HL-60/S4 (cell line): ENCODE data around the gene HPD.
"Not testable (repeated sequence)": the region's sequence is repeated elsewhere in the genome, so short reads cannot be mapped to it uniquely, and the experiment has no call there.

Source experiments
- in situ Hi-C: fragments of 300-500 bp; cut with MboI; formaldehyde crosslinking; loops from 2 replicates; pipeline ENCODE4 v1.14.3; 2022; ENCODE audit warnings: low sequenced_read_pairs

HPD gene

GRCh38 chr12:121869229-121869628 lies 10.6 kb upstream of the HPD start:
- in situ Hi-C loops = not testable (repeated sequence)

- in situ Hi-C loops = no loop called here
Observed at GRCh38 chr12:121866331-121866730, 7.7 kb upstream of the HPD start.

DNA sequence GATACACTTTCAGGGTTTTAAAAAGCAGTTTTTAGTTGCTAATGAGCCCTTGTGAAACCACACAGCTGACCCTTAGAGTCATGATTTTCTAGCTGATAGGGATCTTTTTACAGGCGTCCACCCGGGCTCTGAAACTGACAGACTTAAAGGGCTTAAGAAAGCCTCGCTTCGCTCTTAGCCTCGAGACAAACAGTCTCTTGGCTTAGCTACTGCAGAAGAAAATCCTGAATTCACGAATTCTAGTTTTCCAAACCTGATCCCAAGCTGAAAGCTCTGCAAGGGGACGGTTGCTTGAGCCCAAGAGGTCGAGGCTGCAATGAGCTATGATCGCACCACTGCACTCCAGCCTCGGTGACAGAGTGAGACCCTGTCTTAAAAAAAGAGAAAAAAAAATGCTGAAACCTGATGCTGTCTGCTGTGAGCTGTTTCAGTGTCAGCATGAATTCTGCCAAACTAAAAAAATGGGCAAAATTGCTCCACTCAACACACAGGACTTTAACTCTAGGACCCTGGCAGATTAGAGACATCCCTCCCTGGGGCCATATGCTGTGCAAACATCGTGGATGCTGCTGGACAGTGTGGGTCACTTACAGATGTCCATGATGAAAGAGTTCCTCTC lies 3.1 kb upstream of the HPD start:
- in situ Hi-C loops = no loop called here

- in situ Hi-C loops = not testable (repeated sequence)
Observed at GRCh38 chr12:121860699-121861098, 2.0 kb upstream of the HPD start.

DNA sequence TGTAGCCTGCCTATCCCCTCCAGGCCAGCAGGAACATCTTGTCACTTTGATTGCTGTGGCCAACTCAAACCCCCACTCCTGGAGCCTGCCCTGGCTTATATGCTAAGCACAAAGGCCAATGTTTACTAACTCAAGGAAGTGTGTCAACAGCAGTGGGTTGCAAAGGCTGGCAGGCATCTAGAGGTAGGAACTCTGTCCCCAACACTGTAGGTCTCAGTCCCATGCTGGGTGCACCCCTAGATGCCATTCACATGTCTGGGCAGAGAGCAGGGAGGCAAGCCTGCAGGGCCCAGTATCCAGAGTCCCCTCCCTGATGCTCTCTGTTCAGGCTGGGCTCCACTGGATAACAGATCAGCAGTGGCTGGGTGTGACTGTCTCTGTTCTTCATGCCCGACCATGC lies 1.6 kb upstream of the HPD start:
- in situ Hi-C loops = no loop called here

DNA sequence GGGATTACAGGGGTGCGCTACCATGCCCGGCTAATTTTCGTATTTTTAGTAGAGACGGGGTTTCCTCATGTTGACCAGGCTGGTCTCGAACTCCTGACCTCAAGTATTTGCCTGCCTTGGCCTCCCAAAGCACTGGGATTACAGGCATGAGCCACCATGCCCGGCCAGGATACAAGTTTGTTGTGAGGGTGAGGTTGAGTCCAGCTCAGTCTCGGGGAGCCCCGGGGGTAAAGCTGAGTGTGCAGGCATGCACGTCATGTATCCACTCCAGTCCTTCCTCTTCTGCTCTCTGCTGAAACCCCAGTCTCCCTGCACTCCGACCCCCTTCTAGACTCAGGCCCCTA lies 369 bp downstream of the HPD start:
- in situ Hi-C loops = no loop called here

GRCh38 chr12:121857322-121858246 lies 1.1 kb downstream of the HPD start:
- in situ Hi-C loops = no loop called here

GRCh38 chr12:121852392-121852791 lies 6.3 kb downstream of the HPD start:
- in situ Hi-C loops = not testable (repeated sequence)

DNA sequence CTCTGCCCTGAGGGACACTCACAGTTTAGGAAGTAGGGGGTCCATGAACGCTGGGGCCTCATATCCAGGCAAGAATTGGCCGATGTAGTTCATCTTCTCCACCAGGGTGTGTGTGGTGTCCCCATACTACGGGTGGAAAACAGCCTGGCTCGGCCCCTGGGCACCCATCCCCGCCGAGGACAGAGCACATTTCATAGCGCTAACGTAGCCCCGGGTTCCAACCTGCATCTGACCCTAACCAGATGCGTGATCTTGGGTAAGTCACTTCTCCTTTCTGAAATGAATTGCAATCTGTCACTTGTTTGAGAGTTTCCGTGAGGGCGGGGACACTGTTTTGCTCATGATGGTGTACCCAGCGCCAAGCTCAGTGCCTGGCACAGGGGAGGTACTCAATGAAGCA lies 9.0 kb downstream of the HPD start:
- in situ Hi-C loops = no loop called here

DNA sequence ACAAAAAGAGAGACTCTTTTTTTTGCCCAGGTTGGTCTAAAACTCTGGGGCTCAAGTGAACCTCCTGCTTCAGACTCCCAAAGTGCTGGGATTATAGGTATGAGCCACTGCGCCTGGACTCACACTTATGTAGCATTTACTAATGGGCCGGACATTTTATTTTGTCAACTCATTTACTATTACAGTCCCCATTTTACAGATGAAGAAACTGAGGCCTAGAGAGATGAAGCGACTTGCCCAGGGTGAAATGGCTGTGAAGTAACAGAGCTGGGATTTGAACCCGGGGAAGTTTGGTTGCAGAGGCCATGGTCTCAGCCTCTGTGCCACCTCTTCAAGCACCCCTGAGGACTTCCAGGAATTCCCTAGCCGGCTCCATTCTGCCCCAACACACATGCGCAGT lies 9.4 kb downstream of the HPD start:
- in situ Hi-C loops = no loop called here

- in situ Hi-C loops = no loop called here
Observed at GRCh38 chr12:121845701-121846100, 13.0 kb downstream of the HPD start.

- in situ Hi-C loops = no loop called here
Observed at GRCh38 chr12:121843236-121843982, 15.2 kb downstream of the HPD start.

GRCh38 chr12:121839993-121840761 lies 18.5 kb downstream of the HPD start:
- in situ Hi-C loops = no loop called here

GRCh38 chr12:121839106-121839992 lies 19.3 kb downstream of the HPD start:
- in situ Hi-C loops = no loop called here

DNA sequence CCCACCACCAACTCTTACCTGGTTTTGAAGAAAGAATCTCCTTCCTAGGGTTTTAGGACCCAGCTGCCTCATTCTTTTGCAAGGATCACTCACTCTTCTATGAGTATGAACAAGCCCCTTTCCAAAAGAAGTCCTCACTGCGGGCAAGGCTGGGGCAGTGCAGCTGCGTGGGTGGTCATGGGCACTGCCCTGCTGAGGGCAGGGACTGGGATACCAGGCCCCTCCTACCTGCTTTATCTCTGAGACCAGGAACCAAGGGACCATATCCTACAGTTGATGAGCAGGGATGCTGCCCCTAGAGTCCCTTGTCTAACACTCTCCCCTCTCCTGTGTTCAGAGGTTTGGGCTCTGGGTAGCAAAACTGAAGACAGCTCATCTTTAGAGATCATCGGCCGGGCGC lies 20.5 kb downstream of the HPD start:
- in situ Hi-C loops = no loop called here

DNA sequence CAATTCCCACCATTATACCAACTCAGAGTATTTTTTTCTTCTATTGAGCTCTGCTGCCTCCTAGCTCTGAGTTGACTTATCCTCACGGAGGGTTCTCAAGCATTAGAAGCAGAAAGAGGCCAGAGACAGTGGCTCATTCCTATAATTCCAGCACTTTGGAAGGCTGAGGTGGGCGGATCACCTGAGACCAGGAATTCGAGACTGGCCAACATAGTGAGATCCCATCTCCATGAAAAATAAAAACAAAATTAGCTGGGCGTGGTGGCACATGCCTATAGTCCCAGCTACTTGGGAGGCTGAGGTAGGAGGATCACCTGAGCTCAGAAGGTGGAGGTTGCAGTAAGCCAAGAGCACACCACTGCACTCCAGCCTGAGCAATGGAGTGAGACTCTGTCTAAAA lies 21.0 kb downstream of the HPD start:
- in situ Hi-C loops = no loop called here

GRCh38 chr12:121831571-121832245 lies 27.0 kb downstream of the HPD start:
- in situ Hi-C loops = no loop called here

DNA sequence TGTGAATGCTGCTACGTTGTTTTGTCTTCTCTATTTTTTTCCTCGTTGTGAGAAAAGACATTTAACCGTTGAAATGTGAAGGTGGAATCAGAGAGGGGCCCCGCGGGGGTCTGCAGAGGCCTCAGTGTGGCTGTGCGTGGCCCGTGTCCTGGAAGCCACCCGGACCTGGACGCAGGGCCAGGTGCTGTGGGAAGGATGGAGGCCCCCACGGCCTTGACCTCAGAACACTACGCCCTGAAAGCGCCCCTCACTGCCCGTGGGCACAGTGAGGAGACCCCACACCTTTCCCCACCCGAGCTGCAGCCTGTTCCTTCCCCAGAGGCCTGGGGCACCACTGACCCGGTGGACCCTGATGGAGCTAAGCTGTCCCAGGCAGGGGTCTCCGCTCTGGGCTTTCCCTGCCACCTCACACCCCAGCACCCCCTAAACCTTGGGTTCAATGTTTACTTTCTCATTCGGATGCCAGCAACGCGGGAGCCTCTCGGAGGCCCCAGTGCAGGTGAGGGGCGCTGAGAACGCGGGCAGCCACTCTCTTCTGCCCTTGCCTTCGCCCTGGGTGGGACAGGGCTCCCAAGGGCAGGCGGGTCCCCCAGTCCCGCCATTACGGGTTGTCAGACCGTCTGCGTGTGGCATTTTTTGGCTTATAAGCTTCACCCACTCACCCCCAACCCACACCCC lies 27.9 kb downstream of the HPD start:
- in situ Hi-C loops = no loop called here

DNA sequence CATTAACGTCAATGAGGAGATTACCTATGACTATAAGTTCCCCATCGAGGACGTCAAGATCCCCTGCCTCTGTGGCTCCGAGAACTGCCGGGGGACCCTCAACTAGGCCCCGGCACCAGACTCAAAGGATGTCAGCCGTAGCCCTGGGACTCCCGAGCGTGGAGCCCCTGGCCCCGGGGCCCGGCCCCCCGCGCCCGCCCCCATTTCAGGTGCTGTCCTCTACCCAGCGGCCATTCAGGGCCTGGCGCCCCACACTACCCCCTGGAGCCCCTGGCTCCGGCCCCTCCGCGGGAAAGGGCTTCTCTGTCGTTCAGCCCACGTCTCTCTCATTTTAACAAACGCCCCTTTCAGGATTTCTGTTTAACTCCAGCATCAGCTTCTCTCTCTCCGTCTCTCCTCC lies 28.5 kb downstream of the HPD start:
- in situ Hi-C loops = no loop called here
